Adrenal gland (tissue), 5 donors: Measurements from ENCODE around the gene MIER2.

ENCODE experiments used
- POLR2A ChIP-seq, 2 donors: fragments of 450-650 bp; IDR thresholded peaks; one replicate each; pipeline ENCODE4 v1.6.1; 2017; ENCODE audit warnings: antibody characterized with exemption in 2 of 2, mild to moderate bottlenecking in 2 of 2, moderate library complexity in 1 of 2
- TF ChIP-seq, protein P1 (sequence below), 6 experiments: fragments of 450-650 bp in 4 of 6; fragments of 200-600 bp in 2 of 6; sonication (generic) in 1 of 6; IDR thresholded peaks; 1 replicate in 5 of 6; 2 replicates in 1 of 6; pipeline versions ENCODE4 v1.5.1 to v1.8.0; 2016 to 2021; ENCODE audit warnings: antibody characterized with exemption in 6 of 6, mild to moderate bottlenecking in 2 of 6, moderate library complexity in 1 of 6
- donor health status: DM: no; HTN: no; CAD: no.

GRCh38 chr19:308471-309205, 36.0 kb downstream of the MIER2 start:
- TF ChIP-seq, protein P1, sequence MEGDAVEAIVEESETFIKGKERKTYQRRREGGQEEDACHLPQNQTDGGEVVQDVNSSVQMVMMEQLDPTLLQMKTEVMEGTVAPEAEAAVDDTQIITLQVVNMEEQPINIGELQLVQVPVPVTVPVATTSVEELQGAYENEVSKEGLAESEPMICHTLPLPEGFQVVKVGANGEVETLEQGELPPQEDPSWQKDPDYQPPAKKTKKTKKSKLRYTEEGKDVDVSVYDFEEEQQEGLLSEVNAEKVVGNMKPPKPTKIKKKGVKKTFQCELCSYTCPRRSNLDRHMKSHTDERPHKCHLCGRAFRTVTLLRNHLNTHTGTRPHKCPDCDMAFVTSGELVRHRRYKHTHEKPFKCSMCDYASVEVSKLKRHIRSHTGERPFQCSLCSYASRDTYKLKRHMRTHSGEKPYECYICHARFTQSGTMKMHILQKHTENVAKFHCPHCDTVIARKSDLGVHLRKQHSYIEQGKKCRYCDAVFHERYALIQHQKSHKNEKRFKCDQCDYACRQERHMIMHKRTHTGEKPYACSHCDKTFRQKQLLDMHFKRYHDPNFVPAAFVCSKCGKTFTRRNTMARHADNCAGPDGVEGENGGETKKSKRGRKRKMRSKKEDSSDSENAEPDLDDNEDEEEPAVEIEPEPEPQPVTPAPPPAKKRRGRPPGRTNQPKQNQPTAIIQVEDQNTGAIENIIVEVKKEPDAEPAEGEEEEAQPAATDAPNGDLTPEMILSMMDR (IDR thresholded peaks at IDR 0.05), result no peak
- no peak for TF ChIP-seq POLR2A (IDR thresholded peaks at IDR 0.05)
